ENCODE results near the gene RGMA.

Gene RGMA

GRCh38 chr15:93024716-93025624, 64.0 kb downstream of the RGMA start:
- TF ChIP-seq SIN3A (IDR thresholded peaks at IDR 0.05; ENCODE audit: borderline replicate concordance, insufficient read depth, low read length) (no peak), POLR2AphosphoS5 (IDR thresholded peaks at IDR 0.05; ENCODE audit: low read depth, low read length) (no peak), TAF1 (IDR thresholded peaks at IDR 0.05; ENCODE audit: borderline replicate concordance, insufficient read depth, low read length) (no peak), REST (IDR thresholded peaks at IDR 0.05; ENCODE audit: insufficient read depth in 1 of 2, low read depth in 2 of 2, low read length in 2 of 2) (no peak), FOXP2 (optimal IDR thresholded peaks at IDR 0.05; ENCODE audit: borderline replicate concordance, extremely low read depth, extremely low read length, insufficient read depth) (no peak)

- TF ChIP-seq POLR2AphosphoS5 (IDR thresholded peaks at IDR 0.05; ENCODE audit: low read depth, low read length), result no peak
- TF ChIP-seq FOXP2 (optimal IDR thresholded peaks at IDR 0.05; ENCODE audit: borderline replicate concordance, extremely low read depth, extremely low read length, insufficient read depth), result no peak
- no peak for TF ChIP-seq SIN3A (IDR thresholded peaks at IDR 0.05; ENCODE audit: borderline replicate concordance, insufficient read depth, low read length)
- no peak for TF ChIP-seq TAF1 (IDR thresholded peaks at IDR 0.05; ENCODE audit: borderline replicate concordance, insufficient read depth, low read length)
- no peak for TF ChIP-seq REST (IDR thresholded peaks at IDR 0.05; ENCODE audit: insufficient read depth in 1 of 2, low read depth in 2 of 2, low read length in 2 of 2)
These were observed 64.7 kb downstream of the RGMA start for GRCh38 chr15:93024293-93024692.

GRCh38 chr15:93020976-93021772, 67.8 kb downstream of the RGMA start:
- no peak for TF ChIP-seq SIN3A (IDR thresholded peaks at IDR 0.05; ENCODE audit: borderline replicate concordance, insufficient read depth, low read length)
- no peak for TF ChIP-seq FOXP2 (optimal IDR thresholded peaks at IDR 0.05; ENCODE audit: borderline replicate concordance, extremely low read depth, extremely low read length, insufficient read depth)
- TF ChIP-seq TAF1 (IDR thresholded peaks at IDR 0.05; ENCODE audit: borderline replicate concordance, insufficient read depth, low read length), result no peak
- no peak for TF ChIP-seq POLR2AphosphoS5 (IDR thresholded peaks at IDR 0.05; ENCODE audit: low read depth, low read length)
- TF ChIP-seq REST (IDR thresholded peaks at IDR 0.05; ENCODE audit: insufficient read depth in 1 of 2, low read depth in 2 of 2, low read length in 2 of 2), result no peak

- no peak for TF ChIP-seq FOXP2 (optimal IDR thresholded peaks at IDR 0.05; ENCODE audit: borderline replicate concordance, extremely low read depth, extremely low read length, insufficient read depth)
- no peak for TF ChIP-seq SIN3A (IDR thresholded peaks at IDR 0.05; ENCODE audit: borderline replicate concordance, insufficient read depth, low read length)
These were observed 69.0 kb downstream of the RGMA start for GRCh38 chr15:93019971-93020370.

- no peak for TF ChIP-seq SIN3A (IDR thresholded peaks at IDR 0.05; ENCODE audit: borderline replicate concordance, insufficient read depth, low read length)
- no peak for TF ChIP-seq FOXP2 (optimal IDR thresholded peaks at IDR 0.05; ENCODE audit: borderline replicate concordance, extremely low read depth, extremely low read length, insufficient read depth)
These were observed 69.9 kb downstream of the RGMA start for GRCh38 chr15:93019090-93019489.

Data from PFSK-1 (cell line).